Thoracic aorta endothelial cell (primary cell): ENCODE measurements around the gene PARM1. TPM values are rescaled to one million over a fixed set of nuclear protein-coding genes. Genes with fewer than 3 reads are reported as not detected.

Experiments
- total RNA-seq: library from RNA; depleted of rRNA; stranded (reverse); fragments of >200 nt; gene quantifications from 2 replicates; pipeline ENCODE4 v1.2.3, GENCODE V29; 2012

The PARM1 gene
- under 0.01 and 0.14 TPM in 2 replicates for total RNA-seq

GRCh38 chr4:74932832-74933561 lies at the start of gene PARM1:
Gene PARM1 (plus strand): TSS chr4:74933116. CDS start chr4:74933328, 212 bp downstream.

Other genes with a start within 250 kb of the PARM1 start
- 0.13 and 0.43 TPM in 2 replicates for gene BTC, start 138.6 kb upstream of the PARM1 start, total RNA-seq